ENCODE data around the gene PBRM1. TPM values are rescaled to one million over a fixed set of nuclear protein-coding genes. Genes with fewer than 3 reads are reported as not detected.

The PBRM1 gene
- total and polyA plus RNA-seq, 3 donors from 2014 or later, result 28.9 to 109 (median 99.8) TPM

DNA sequence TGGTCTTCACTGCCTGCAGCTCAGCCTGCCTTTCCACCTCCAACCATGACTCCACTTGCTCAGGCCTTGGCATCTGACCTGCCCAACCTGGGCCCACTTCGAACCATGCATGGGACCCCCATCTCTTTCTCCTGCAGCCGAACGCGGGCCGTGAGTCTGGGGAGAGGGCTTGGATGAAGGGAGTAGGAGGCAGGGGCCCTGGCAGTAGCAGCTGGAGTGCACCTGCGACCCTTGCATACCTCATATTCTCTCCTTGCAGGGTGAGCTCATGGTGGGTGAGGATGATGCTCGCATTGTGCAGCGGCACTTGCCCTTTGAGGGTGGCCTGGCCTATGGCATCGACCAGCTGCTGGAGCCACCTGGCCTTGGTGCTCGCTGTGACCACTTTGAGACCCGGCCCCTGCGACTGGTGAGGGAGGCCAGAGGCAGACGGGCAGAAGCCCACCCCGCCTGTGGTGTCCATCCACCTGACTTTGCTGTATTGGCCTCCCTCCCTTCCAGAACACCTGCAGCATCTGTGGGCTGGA, 165.5 kb downstream of the PBRM1 start:
- intact Hi-C loops (cut with DNase I; ENCODE audit: low total_unique reads), result no loop called here
- H3K4me1 ChIP-seq, result no peaks in the 10 kb centered on the region
- no peaks in the 10 kb centered on the region for H3K27me3 ChIP-seq
- 89 to 99% methylated on average over 9 to 14 of the region's 14 CpGs for WGBS, 2 donors
- TF ChIP-seq POLR2A (IDR thresholded peaks at IDR 0.05), result no peak
- TF ChIP-seq, protein P1, sequence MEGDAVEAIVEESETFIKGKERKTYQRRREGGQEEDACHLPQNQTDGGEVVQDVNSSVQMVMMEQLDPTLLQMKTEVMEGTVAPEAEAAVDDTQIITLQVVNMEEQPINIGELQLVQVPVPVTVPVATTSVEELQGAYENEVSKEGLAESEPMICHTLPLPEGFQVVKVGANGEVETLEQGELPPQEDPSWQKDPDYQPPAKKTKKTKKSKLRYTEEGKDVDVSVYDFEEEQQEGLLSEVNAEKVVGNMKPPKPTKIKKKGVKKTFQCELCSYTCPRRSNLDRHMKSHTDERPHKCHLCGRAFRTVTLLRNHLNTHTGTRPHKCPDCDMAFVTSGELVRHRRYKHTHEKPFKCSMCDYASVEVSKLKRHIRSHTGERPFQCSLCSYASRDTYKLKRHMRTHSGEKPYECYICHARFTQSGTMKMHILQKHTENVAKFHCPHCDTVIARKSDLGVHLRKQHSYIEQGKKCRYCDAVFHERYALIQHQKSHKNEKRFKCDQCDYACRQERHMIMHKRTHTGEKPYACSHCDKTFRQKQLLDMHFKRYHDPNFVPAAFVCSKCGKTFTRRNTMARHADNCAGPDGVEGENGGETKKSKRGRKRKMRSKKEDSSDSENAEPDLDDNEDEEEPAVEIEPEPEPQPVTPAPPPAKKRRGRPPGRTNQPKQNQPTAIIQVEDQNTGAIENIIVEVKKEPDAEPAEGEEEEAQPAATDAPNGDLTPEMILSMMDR (IDR thresholded peaks at IDR 0.05), result no peak
- H3K27ac ChIP-seq, result no peak overlapping the region
- no peak for DNase-seq
- no peak overlapping the region for H3K4me3 ChIP-seq
- no peaks in the 10 kb centered on the region for H3K9me3 ChIP-seq
- no peaks in the 10 kb centered on the region for H3K36me3 ChIP-seq (ENCODE audit: low read depth, missing control alignments)

DNA sequence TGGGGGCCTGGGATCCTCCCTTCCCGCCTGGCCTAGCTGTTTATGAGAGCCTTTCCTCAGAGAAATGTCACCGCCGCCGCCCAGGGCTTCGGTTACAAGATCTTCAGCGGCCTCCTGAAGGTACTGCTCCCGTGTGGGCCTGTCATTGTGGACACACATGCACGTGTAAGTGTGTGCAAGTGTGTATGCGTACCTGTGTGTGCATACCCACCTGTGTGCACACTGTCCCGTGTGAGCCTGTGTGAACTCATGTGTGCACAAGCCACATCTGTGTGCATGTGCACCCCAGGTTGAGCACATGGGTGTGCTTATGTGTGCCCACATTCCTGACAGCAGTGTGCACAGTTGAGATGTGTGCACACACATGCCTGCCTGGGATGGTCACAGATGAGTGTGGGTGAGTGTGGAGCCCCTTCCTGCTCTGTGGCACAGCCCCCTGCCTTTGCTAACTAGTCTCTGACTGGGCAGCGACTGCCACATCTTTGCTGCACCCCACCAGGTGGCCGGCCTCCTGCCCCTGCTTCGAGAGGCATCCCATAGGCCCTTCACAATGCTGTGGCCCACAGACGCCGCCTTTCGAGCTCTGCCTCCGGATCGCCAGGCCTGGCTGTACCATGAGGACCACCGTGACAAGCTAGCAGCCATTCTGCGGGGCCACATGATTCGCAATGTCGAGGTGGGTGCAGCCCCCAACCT, 166.1 kb downstream of the PBRM1 start:
- TF ChIP-seq, protein P1 (IDR thresholded peaks at IDR 0.05), result no peak
- no peak for TF ChIP-seq POLR2A (IDR thresholded peaks at IDR 0.05)
- Histone ChIP-seq H3K36me3 (ENCODE audit: low read depth, missing control alignments) (no peaks in the 10 kb centered on the region), H3K9me3 (no peaks in the 10 kb centered on the region), H3K4me1 (no peaks in the 10 kb centered on the region), H3K27me3 (no peaks in the 10 kb centered on the region), H3K27ac (no peak overlapping the region), H3K4me3 (peak overlapping the region in 1 of 2 donors; percentile 35)
- WGBS, 2 donors, result 87 to 89% methylated on average over 9 to 22 of the region's 22 CpGs
- DNase-seq, result no peak
- intact Hi-C loops (cut with DNase I; ENCODE audit: low total_unique reads), result no loop called here

DNA sequence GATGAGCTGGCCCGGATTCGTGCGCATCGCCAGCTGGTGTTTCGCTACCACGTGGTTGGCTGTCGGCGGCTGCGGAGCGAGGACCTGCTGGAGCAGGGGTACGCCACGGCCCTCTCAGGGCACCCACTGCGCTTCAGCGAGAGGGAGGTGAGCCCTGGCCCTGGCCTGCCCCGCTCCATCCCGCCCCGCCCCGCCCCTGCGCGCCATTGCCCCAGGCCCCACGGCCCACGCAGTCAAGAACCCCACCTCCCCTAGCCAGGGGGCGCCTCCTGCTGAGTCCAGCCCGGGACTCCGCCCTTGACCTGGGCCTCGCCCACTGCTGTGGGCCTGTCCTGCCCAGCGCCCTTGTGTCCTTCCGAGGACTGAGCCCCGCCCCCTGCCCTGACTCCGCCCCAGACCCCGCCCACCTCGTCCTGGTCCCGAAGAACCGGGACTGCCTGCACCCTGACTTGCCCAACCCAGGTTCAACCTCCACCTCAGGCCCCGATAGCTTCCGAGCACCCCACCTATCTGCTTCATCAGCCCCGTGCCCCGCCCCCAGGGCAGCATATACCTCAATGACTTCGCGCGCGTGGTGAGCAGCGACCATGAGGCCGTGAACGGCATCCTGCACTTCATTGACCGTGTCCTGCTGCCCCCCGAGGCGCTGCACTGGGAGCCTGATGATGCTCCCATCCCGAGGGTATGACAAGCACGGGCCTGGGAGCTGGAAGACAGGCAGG, 166.8 kb downstream of the PBRM1 start:
- DNase-seq, result no peak
- H3K27me3 ChIP-seq, result no peaks in the 10 kb centered on the region
- TF ChIP-seq, protein P1 (IDR thresholded peaks at IDR 0.05), result no peak
- no peak for TF ChIP-seq POLR2A (IDR thresholded peaks at IDR 0.05)
- WGBS, 2 donors, result 35 to 53% methylated on average over 16 to 49 of the region's 50 CpGs
- H3K27ac ChIP-seq, result no peak overlapping the region
- intact Hi-C loops (cut with DNase I; ENCODE audit: low total_unique reads), result no loop called here
- peak overlapping the region in 1 of 2 donors; percentile 35 for H3K4me3 ChIP-seq
- no peaks in the 10 kb centered on the region for H3K36me3 ChIP-seq (ENCODE audit: low read depth, missing control alignments)
- H3K4me1 ChIP-seq, result no peaks in the 10 kb centered on the region
- no peaks in the 10 kb centered on the region for H3K9me3 ChIP-seq

DNA sequence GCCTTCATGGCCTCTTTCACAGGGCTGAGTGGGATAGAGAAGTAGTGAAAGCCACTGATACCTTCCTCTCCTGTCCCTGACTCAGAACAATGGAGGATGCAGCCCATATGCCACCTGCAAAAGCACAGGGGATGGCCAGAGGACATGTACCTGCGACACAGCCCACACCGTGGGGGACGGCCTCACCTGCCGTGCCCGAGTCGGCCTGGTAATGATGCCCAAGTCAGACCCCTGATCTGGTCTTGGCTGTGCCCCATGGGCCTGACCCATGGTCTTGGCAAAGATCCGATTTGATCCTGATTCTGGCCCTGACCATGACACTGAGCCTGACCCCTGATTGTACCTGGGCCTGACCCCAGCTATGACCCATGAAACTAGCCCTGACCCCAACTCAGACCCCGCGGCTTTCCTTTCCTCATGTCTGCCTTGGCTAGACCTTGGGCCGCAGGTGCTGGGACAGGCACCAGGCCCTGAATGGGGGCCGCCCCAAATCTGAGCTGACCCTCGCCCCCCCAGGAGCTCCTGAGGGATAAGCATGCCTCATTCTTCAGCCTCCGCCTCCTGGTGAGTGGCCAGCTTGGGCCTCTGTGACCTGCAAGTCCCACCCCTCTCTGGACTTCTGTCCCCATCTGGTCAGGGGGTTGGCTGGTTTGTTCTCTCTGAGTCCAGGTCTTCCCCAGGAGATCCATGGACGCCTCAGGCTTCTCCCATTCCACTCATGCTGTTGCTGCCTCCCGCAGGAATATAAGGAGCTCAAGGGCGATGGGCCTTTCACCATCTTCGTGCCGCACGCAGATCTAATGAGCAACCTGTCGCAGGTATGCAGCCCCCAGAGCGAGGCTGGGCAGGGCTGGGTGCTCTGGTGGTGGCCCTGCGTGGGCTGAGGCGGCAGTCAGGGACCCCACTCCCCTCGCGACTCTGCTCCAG, 167.7 kb downstream of the PBRM1 start:
- no peaks in the 10 kb centered on the region for H3K36me3 ChIP-seq (ENCODE audit: low read depth, missing control alignments)
- WGBS, 2 donors, result 70 to 100% methylated on average over 6 to 25 of the region's 25 CpGs
- H3K27ac ChIP-seq, result no peak overlapping the region
- no peak for DNase-seq
- no peaks in the 10 kb centered on the region for H3K4me1 ChIP-seq
- peak overlapping the region in 1 of 2 donors; percentile 35 for H3K4me3 ChIP-seq
- TF ChIP-seq, protein P1 (IDR thresholded peaks at IDR 0.05), result no peak
- no peak for TF ChIP-seq POLR2A (IDR thresholded peaks at IDR 0.05)
- no peaks in the 10 kb centered on the region for H3K27me3 ChIP-seq
- intact Hi-C loops (cut with DNase I; ENCODE audit: low total_unique reads), result no loop called here
- H3K9me3 ChIP-seq, result no peaks in the 10 kb centered on the region
